SU-DHL-6 (cell line): ENCODE results near the gene ZNF385A.

Experiments
- H2AFZ ChIP-seq: fragments of 200-600 bp; sonication (generic); 2 replicates; pipeline ENCODE4 v1.6.1; 2014; ENCODE audit warnings: low read depth, mild to moderate bottlenecking, moderate library complexity, mixed read lengths, antibody characterized with exemption, low read length; ENCODE audit not compliant: severe bottlenecking
- H3F3A ChIP-seq: fragments of 200-600 bp; shearing (Covaris generic); 2 replicates; pipeline ENCODE4 v1.6.0; 2016; ENCODE audit warnings: antibody characterized with exemption, mild to moderate bottlenecking; ENCODE audit not compliant: insufficient read depth
- H3K27ac ChIP-seq: fragments of 200-600 bp; sonication (generic); 2 replicates; pipeline ENCODE4 v1.5.1; 2016; ENCODE audit warnings: low read depth, mild to moderate bottlenecking, low read length, moderate library complexity, mixed read lengths
- H3K27me3 ChIP-seq: fragments of 200-600 bp; sonication (generic), shearing (Covaris generic); 2 replicates; pipeline ENCODE4 v1.6.0; 2014; ENCODE audit warnings: mild to moderate bottlenecking, low read length
- H3K36me3 ChIP-seq: fragments of 200-600 bp; sonication (generic); 2 replicates; pipeline ENCODE4 v1.6.1; 2014; ENCODE audit warnings: mild to moderate bottlenecking, low read length, mixed read lengths
- H3K4me2 ChIP-seq: fragments of 300-600, 200-600 bp; shearing (Covaris generic), sonication (generic); 2 replicates; pipeline ENCODE4 v1.6.0; 2014; ENCODE audit warnings: low read length, low read depth, mild to moderate bottlenecking; ENCODE audit not compliant: poor library complexity, severe bottlenecking
- H3K4me3 ChIP-seq: fragments of 200-600 bp; sonication (generic); 2 replicates; pipeline ENCODE4 v1.5.1; 2014; ENCODE audit warnings: antibody characterized with exemption, low read length, mild to moderate bottlenecking, mixed read lengths; ENCODE audit not compliant: insufficient read depth, poor library complexity, severe bottlenecking
- H3K79me2 ChIP-seq: fragments of 200-600 bp; sonication (generic); 2 replicates; pipeline ENCODE4 v1.6.1; 2014; ENCODE audit warnings: mild to moderate bottlenecking, low read length, moderate library complexity; ENCODE audit not compliant: insufficient read depth
- H3K9ac ChIP-seq: fragments of 200-600 bp; sonication (generic); 2 replicates; pipeline ENCODE4 v1.7.0; 2014; ENCODE audit warnings: mild to moderate bottlenecking, low read length
- H3K9me2 ChIP-seq: fragments of 200-600 bp; sonication (generic); replicated peaks from 2 replicates; pipeline ENCODE4 v1.6.1; 2014; ENCODE audit warnings: low read length; ENCODE audit not compliant: insufficient read depth
- H3K9me3 ChIP-seq: fragments of 200-600 bp; sonication (generic); 2 replicates; pipeline ENCODE4 v1.6.1; 2014; ENCODE audit warnings: low read length, mixed read lengths; ENCODE audit not compliant: insufficient read depth
- H4K20me1 ChIP-seq: fragments of 200-600 bp; sonication (generic); 2 replicates; pipeline ENCODE4 v1.6.1; 2014; ENCODE audit warnings: low read depth, mild to moderate bottlenecking, antibody characterized with exemption, low read length, moderate library complexity, mixed read lengths
- CTCF ChIP-seq: fragments of 200-600 bp; sonication (generic); IDR thresholded peaks from one replicate; pipeline ENCODE4 v1.5.1; 2017; ENCODE audit warnings: antibody characterized with exemption, mild to moderate bottlenecking, low read length, moderate library complexity; ENCODE audit not compliant: insufficient read depth, poor library complexity, severe bottlenecking
- EZH2phosphoT487 ChIP-seq: fragments of 200-600 bp; sonication (generic), shearing (Covaris generic); conservative IDR thresholded peaks from 2 replicates; pipeline ENCODE4 v1.6.1; 2018; ENCODE audit warnings: mild to moderate bottlenecking, antibody characterized with exemption, low read length, moderate library complexity, mixed read lengths

ZNF385A gene

GRCh38 chr12:54427106-54427505 is 42.6 kb upstream of the ZNF385A start:
- no peak for TF ChIP-seq CTCF
- no peaks in the 10 kb centered on the region for H4K20me1 ChIP-seq

GRCh38 chr12:54426690-54427089 is 42.2 kb upstream of the ZNF385A start:
- Histone ChIP-seq H3K9me3 (no peaks in the 10 kb centered on the region), H2AFZ (no peak overlapping the region), H3K79me2 (no peaks in the 10 kb centered on the region), H3K4me3 (no peak overlapping the region), H3K4me2 (no peak overlapping the region), H4K20me1 (no peaks in the 10 kb centered on the region), H3K9ac (no peak overlapping the region), H3F3A (no peaks in the 10 kb centered on the region), H3K9me2 (no peaks in the 10 kb centered on the region), H3K36me3 (no peaks in the 10 kb centered on the region), H3K27me3 (no peaks in the 10 kb centered on the region), H3K27ac (no peak overlapping the region)
- no peak for TF ChIP-seq EZH2phosphoT487
- no peak for TF ChIP-seq CTCF

More at GRCh38 chr12:54427106-54427505, 42.6 kb upstream of the ZNF385A start:
- Histone ChIP-seq H3K27ac (no peak overlapping the region), H3K9ac (no peak overlapping the region), H2AFZ (no peak overlapping the region), H3K27me3 (no peaks in the 10 kb centered on the region), H3K4me3 (no peak overlapping the region), H3F3A (no peaks in the 10 kb centered on the region), H3K79me2 (no peaks in the 10 kb centered on the region), H3K9me2 (no peaks in the 10 kb centered on the region), H3K9me3 (no peaks in the 10 kb centered on the region), H3K36me3 (no peaks in the 10 kb centered on the region), H3K4me2 (no peak overlapping the region)

GRCh38 chr12:54425702-54426101 is 41.2 kb upstream of the ZNF385A start:
- no peak overlapping the region for H3K27ac ChIP-seq
- no peaks in the 10 kb centered on the region for H3K9me2 ChIP-seq
- H3K36me3 ChIP-seq = no peaks in the 10 kb centered on the region
- H4K20me1 ChIP-seq = no peaks in the 10 kb centered on the region
- no peaks in the 10 kb centered on the region for H3F3A ChIP-seq
- H3K9me3 ChIP-seq = no peaks in the 10 kb centered on the region
- TF ChIP-seq EZH2phosphoT487 = no peak
- H3K9ac ChIP-seq = no peak overlapping the region
- no peaks in the 10 kb centered on the region for H3K27me3 ChIP-seq
- no peak overlapping the region for H3K4me2 ChIP-seq
- H2AFZ ChIP-seq = no peak overlapping the region
- H3K79me2 ChIP-seq = no peaks in the 10 kb centered on the region
- no peak overlapping the region for H3K4me3 ChIP-seq

- H4K20me1 ChIP-seq = no peaks in the 10 kb centered on the region
- H3K79me2 ChIP-seq = no peaks in the 10 kb centered on the region
- H3K9me2 ChIP-seq = no peaks in the 10 kb centered on the region
- no peak overlapping the region for H3K4me3 ChIP-seq
- H3K27ac ChIP-seq = no peak overlapping the region
- no peak overlapping the region for H2AFZ ChIP-seq
- no peaks in the 10 kb centered on the region for H3F3A ChIP-seq
- H3K36me3 ChIP-seq = no peaks in the 10 kb centered on the region
- no peak for TF ChIP-seq CTCF
- TF ChIP-seq EZH2phosphoT487 = no peak
- no peaks in the 10 kb centered on the region for H3K9me3 ChIP-seq
- H3K9ac ChIP-seq = no peak overlapping the region
- H3K4me2 ChIP-seq = no peak overlapping the region
- H3K27me3 ChIP-seq = no peaks in the 10 kb centered on the region
These were observed 39.7 kb upstream of the ZNF385A start for GRCh38 chr12:54424224-54424623.
